Measurements from ENCODE around the gene TBC1D14.
"Not testable (repeated sequence)": the region's sequence is repeated elsewhere in the genome, so short reads cannot be mapped to it uniquely, and the experiment has no call there.

The TBC1D14 gene

GRCh38 chr4:6890971-6891370 lies 18.7 kb upstream of the TBC1D14 start:
- not testable (repeated sequence) for H2AK5ac ChIP-seq (ENCODE audit: low read length); H4K8ac ChIP-seq (ENCODE audit: low read depth, low read length); H3K79me1 ChIP-seq (ENCODE audit: low read length); H3K4ac ChIP-seq (ENCODE audit: low read depth, low read length); H2BK120ac ChIP-seq (ENCODE audit: insufficient read depth, low read length, poor library complexity); H3K9ac ChIP-seq (ENCODE audit: low read length); H2AFZ ChIP-seq (ENCODE audit: insufficient read depth, low read length, poor library complexity); H2BK12ac ChIP-seq (ENCODE audit: low read length); H3K4me2 ChIP-seq (ENCODE audit: low read length); H4K12ac ChIP-seq (ENCODE audit: low read depth, low read length); H3K23ac ChIP-seq (ENCODE audit: low read length); H4K91ac ChIP-seq (ENCODE audit: low read depth, low read length); H3K27me3 ChIP-seq (ENCODE audit: insufficient read depth, low read length); H3K79me2 ChIP-seq (ENCODE audit: control insufficient read depth, insufficient read depth, low read length, poor library complexity); H3K4me3 ChIP-seq (ENCODE audit: low read depth, low read length); DNase-seq; H3K18ac ChIP-seq (ENCODE audit: low read length); H2BK5ac ChIP-seq (ENCODE audit: low read depth, low read length, poor library complexity); H3K36me3 ChIP-seq (ENCODE audit: control insufficient read depth in 1 of 2, insufficient read depth in 2 of 2, low read length in 2 of 2); H3K9me3 ChIP-seq (ENCODE audit: insufficient read depth, low read depth, low read length); H3K14ac ChIP-seq (ENCODE audit: low read length); H3K27ac ChIP-seq (ENCODE audit: low read depth, low read length)
- peaks cover 0 to 11% of the 10 kb centered on the region in 2 experiments for H3K4me1 ChIP-seq (ENCODE audit: control insufficient read depth in 1 of 2, insufficient read depth in 2 of 2, low read length in 2 of 2)
- WGBS (ENCODE audit: extremely low coverage, insufficient coverage, insufficient read length) = no CpG with 5 or more reads among the region's 9 CpGs

- H3K9ac ChIP-seq (ENCODE audit: low read length) = no peak overlapping the region
- no peak overlapping the region for H3K4me2 ChIP-seq (ENCODE audit: low read length)
- H3K36me3 ChIP-seq (ENCODE audit: control insufficient read depth in 1 of 2, insufficient read depth in 2 of 2, low read length in 2 of 2) = no peaks in the 10 kb centered on the region
- peaks cover 0 to 8% of the 10 kb centered on the region in 2 experiments for H3K4me1 ChIP-seq (ENCODE audit: control insufficient read depth in 1 of 2, insufficient read depth in 2 of 2, low read length in 2 of 2)
- WGBS (ENCODE audit: extremely low coverage, insufficient coverage, insufficient read length) = no CpG with 5 or more reads among the region's 10 CpGs
- no peak overlapping the region for H2BK5ac ChIP-seq (ENCODE audit: low read depth, low read length, poor library complexity)
- H2BK12ac ChIP-seq (ENCODE audit: low read length) = no peak overlapping the region
- H2BK120ac ChIP-seq (ENCODE audit: insufficient read depth, low read length, poor library complexity) = no peak overlapping the region
- no peak overlapping the region for H3K18ac ChIP-seq (ENCODE audit: low read length)
- H3K4me3 ChIP-seq (ENCODE audit: low read depth, low read length) = no peak overlapping the region
- no peak overlapping the region for H4K8ac ChIP-seq (ENCODE audit: low read depth, low read length)
- H3K23ac ChIP-seq (ENCODE audit: low read length) = no peak overlapping the region
- H3K27me3 ChIP-seq (ENCODE audit: insufficient read depth, low read length) = no peaks in the 10 kb centered on the region
- no peak overlapping the region for H4K91ac ChIP-seq (ENCODE audit: low read depth, low read length)
- H3K4ac ChIP-seq (ENCODE audit: low read depth, low read length) = no peak overlapping the region
- H2AK5ac ChIP-seq (ENCODE audit: low read length) = no peak overlapping the region
- no peak overlapping the region for H2AFZ ChIP-seq (ENCODE audit: insufficient read depth, low read length, poor library complexity)
- H3K79me2 ChIP-seq (ENCODE audit: control insufficient read depth, insufficient read depth, low read length, poor library complexity) = no peaks in the 10 kb centered on the region
- no peaks in the 10 kb centered on the region for H3K79me1 ChIP-seq (ENCODE audit: low read length)
- peaks cover 8% of the 10 kb centered on the region for H3K9me3 ChIP-seq (ENCODE audit: insufficient read depth, low read depth, low read length)
- peak in 1 of 2 donors; percentile 23 for DNase-seq
- H4K12ac ChIP-seq (ENCODE audit: low read depth, low read length) = no peak overlapping the region
- H3K27ac ChIP-seq (ENCODE audit: low read depth, low read length) = no peak overlapping the region
- H3K14ac ChIP-seq (ENCODE audit: low read length) = no peak overlapping the region
These were observed 18.0 kb upstream of the TBC1D14 start for GRCh38 chr4:6891436-6892170.

- no peak overlapping the region for H2AFZ ChIP-seq (ENCODE audit: insufficient read depth, low read length, poor library complexity)
- no peak overlapping the region for H2BK5ac ChIP-seq (ENCODE audit: low read depth, low read length, poor library complexity)
- no peak overlapping the region for H2AK5ac ChIP-seq (ENCODE audit: low read length)
- no peak overlapping the region for H4K8ac ChIP-seq (ENCODE audit: low read depth, low read length)
- H3K79me1 ChIP-seq (ENCODE audit: low read length) = no peaks in the 10 kb centered on the region
- H3K79me2 ChIP-seq (ENCODE audit: control insufficient read depth, insufficient read depth, low read length, poor library complexity) = no peaks in the 10 kb centered on the region
- H2BK12ac ChIP-seq (ENCODE audit: low read length) = no peak overlapping the region
- no peak overlapping the region for H3K23ac ChIP-seq (ENCODE audit: low read length)
- H3K4ac ChIP-seq (ENCODE audit: low read depth, low read length) = no peak overlapping the region
- no peaks in the 10 kb centered on the region for H3K36me3 ChIP-seq (ENCODE audit: control insufficient read depth in 1 of 2, insufficient read depth in 2 of 2, low read length in 2 of 2)
- H4K12ac ChIP-seq (ENCODE audit: low read depth, low read length) = no peak overlapping the region
- no CpG with 5 or more reads among the region's 20 CpGs for WGBS (ENCODE audit: extremely low coverage, insufficient coverage, insufficient read length)
- H3K18ac ChIP-seq (ENCODE audit: low read length) = no peak overlapping the region
- no peak overlapping the region for H2BK120ac ChIP-seq (ENCODE audit: insufficient read depth, low read length, poor library complexity)
- H3K9ac ChIP-seq (ENCODE audit: low read length) = no peak overlapping the region
- H3K4me2 ChIP-seq (ENCODE audit: low read length) = no peak overlapping the region
- H4K91ac ChIP-seq (ENCODE audit: low read depth, low read length) = no peak overlapping the region
- H3K4me1 ChIP-seq (ENCODE audit: control insufficient read depth in 1 of 2, insufficient read depth in 2 of 2, low read length in 2 of 2) = peaks cover 0 to 8% of the 10 kb centered on the region in 2 experiments
- no peak overlapping the region for H3K27ac ChIP-seq (ENCODE audit: low read depth, low read length)
- no peak overlapping the region for H3K14ac ChIP-seq (ENCODE audit: low read length)
- peaks cover 8% of the 10 kb centered on the region for H3K9me3 ChIP-seq (ENCODE audit: insufficient read depth, low read depth, low read length)
- no peak for DNase-seq
- H3K4me3 ChIP-seq (ENCODE audit: low read depth, low read length) = no peak overlapping the region
- H3K27me3 ChIP-seq (ENCODE audit: insufficient read depth, low read length) = no peaks in the 10 kb centered on the region
These were observed 17.3 kb upstream of the TBC1D14 start for GRCh38 chr4:6892190-6892908.

GRCh38 chr4:6892909-6893202 lies 16.8 kb upstream of the TBC1D14 start:
- Histone ChIP-seq H4K12ac (ENCODE audit: low read depth, low read length) (no peak overlapping the region), H3K27me3 (ENCODE audit: insufficient read depth, low read length) (no peaks in the 10 kb centered on the region), H3K9me3 (ENCODE audit: insufficient read depth, low read depth, low read length) (peaks cover 8% of the 10 kb centered on the region), H3K18ac (ENCODE audit: low read length) (no peak overlapping the region), H3K4me2 (ENCODE audit: low read length) (no peak overlapping the region), H2BK5ac (ENCODE audit: low read depth, low read length, poor library complexity) (no peak overlapping the region), H3K9ac (ENCODE audit: low read length) (no peak overlapping the region), H2AFZ (ENCODE audit: insufficient read depth, low read length, poor library complexity) (no peak overlapping the region), H3K4me3 (ENCODE audit: low read depth, low read length) (no peak overlapping the region), H3K79me2 (ENCODE audit: control insufficient read depth, insufficient read depth, low read length, poor library complexity) (no peaks in the 10 kb centered on the region), H4K8ac (ENCODE audit: low read depth, low read length) (no peak overlapping the region), H3K14ac (ENCODE audit: low read length) (no peak overlapping the region), H3K79me1 (ENCODE audit: low read length) (no peaks in the 10 kb centered on the region), H2BK120ac (ENCODE audit: insufficient read depth, low read length, poor library complexity) (no peak overlapping the region), H3K23ac (ENCODE audit: low read length) (no peak overlapping the region), H2AK5ac (ENCODE audit: low read length) (no peak overlapping the region), H3K4me1 (ENCODE audit: control insufficient read depth in 1 of 2, insufficient read depth in 2 of 2, low read length in 2 of 2) (peaks cover 0 to 4% of the 10 kb centered on the region in 2 experiments), H3K27ac (ENCODE audit: low read depth, low read length) (no peak overlapping the region), H3K4ac (ENCODE audit: low read depth, low read length) (no peak overlapping the region), H2BK12ac (ENCODE audit: low read length) (no peak overlapping the region), H3K36me3 (ENCODE audit: control insufficient read depth in 1 of 2, insufficient read depth in 2 of 2, low read length in 2 of 2) (no peaks in the 10 kb centered on the region), H4K91ac (ENCODE audit: low read depth, low read length) (no peak overlapping the region)
- no CpG with 5 or more reads among the region's 6 CpGs for WGBS (ENCODE audit: extremely low coverage, insufficient coverage, insufficient read length)
- DNase-seq = no peak

Data from trophoblast cell (in vitro differentiated cells and primary cell).